Peyer's patch (tissue), 4 donors: ENCODE measurements around the gene BCO1. TPM values are rescaled to one million over a fixed set of nuclear protein-coding genes. Genes with fewer than 3 reads are reported as not detected.

ENCODE experiments used
- DNase-seq, 3 donors: peaks; one replicate each; pipeline ENCODE4 v3.0.0-alpha.2; 2017 to 2019
- H3K27ac ChIP-seq, 4 donors: fragments of 200-600 bp; sonication (generic); one replicate each; pipeline ENCODE4 v1.5.1; 2016 to 2019
- H3K27me3 ChIP-seq, 2 donors: fragments of 200-600 bp; sonication (generic); one replicate each; pipeline ENCODE4 v1.5.1; 2019
- H3K36me3 ChIP-seq, 3 donors: fragments of 200-600 bp; sonication (generic); one replicate each; pipeline ENCODE4 v1.5.1; 2016 to 2019
- H3K4me1 ChIP-seq, 4 donors: fragments of 200-600 bp; sonication (generic); one replicate each; pipeline ENCODE4 v1.5.1; 2016 to 2019
- H3K4me3 ChIP-seq, 4 donors: fragments of 200-600 bp; sonication (generic); 1 replicate in 3 of 4; 2 replicates in 1 of 4; pipeline ENCODE4 v1.5.1; 2016 to 2019; ENCODE audit warnings: mild to moderate bottlenecking in 1 of 4
- H3K9me3 ChIP-seq, 4 donors: fragments of 200-600 bp; sonication (generic); one replicate each; pipeline ENCODE4 v1.5.1; 2016 to 2019; ENCODE audit warnings: mild to moderate bottlenecking in 1 of 4
- CTCF ChIP-seq, 6 experiments: fragments of 450-650 bp in 4 of 6; fragments of 200-600 bp in 2 of 6; sonication (generic) in 1 of 6; IDR thresholded peaks; one replicate each; pipeline ENCODE4 v1.5.1; 2017 to 2019; ENCODE audit warnings: antibody characterized with exemption in 6 of 6, mild to moderate bottlenecking in 3 of 6, moderate library complexity in 1 of 6
- POLR2A ChIP-seq, 2 donors: fragments of 450-650 bp; IDR thresholded peaks; one replicate each; pipeline ENCODE4 v1.5.1; 2017; ENCODE audit warnings: antibody characterized with exemption in 2 of 2, mild to moderate bottlenecking in 2 of 2, moderate library complexity in 2 of 2
- total RNA-seq, 4 donors: library from RNA; depleted of rRNA; stranded (reverse); fragments of >200 nt; gene quantifications; one replicate each; pipeline ENCODE4 v1.1.0, GENCODE V29; 2016

Gene BCO1
- total RNA-seq, 4 donors from 2014 or later: 7.9 to 16.0 (median 12.3) TPM

DNA sequence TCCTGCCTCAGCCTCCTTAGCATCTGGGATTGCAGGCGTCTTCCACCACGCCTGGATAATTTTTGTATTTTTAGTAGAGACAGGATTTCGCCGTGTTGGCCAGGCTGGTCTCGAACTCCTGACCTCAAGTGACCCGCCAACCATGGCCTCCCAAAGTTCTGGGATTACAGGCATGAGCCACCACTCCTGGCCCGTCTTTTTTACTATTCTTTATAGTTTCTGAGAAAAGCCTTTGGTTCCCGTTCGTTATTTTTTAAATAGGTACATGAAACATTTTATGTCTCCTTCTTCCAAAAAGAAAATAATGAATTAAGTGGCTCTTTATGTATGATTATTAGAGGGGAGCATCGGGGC lies 570 bp upstream of the BCO1 start:
- no peak for DNase-seq
- Histone ChIP-seq H3K27ac (peak overlapping the region in 2 of 4 donors; percentile 40 to 80), H3K27me3 (no peaks in the 10 kb centered on the region), H3K9me3 (no peaks in the 10 kb centered on the region), H3K4me3 (peak overlapping the region in 1 of 4 donors; percentile 53), H3K4me1 (peaks cover 0 to 11% (median 0%) of the 10 kb centered on the region in 4 donors), H3K36me3 (no peaks in the 10 kb centered on the region)
- TF ChIP-seq POLR2A (IDR thresholded peaks at IDR 0.05) (no peak), CTCF (IDR thresholded peaks at IDR 0.05) (no peak)

- TF ChIP-seq CTCF (IDR thresholded peaks at IDR 0.05): no peak
- H3K27me3 ChIP-seq: no peaks in the 10 kb centered on the region
- H3K4me3 ChIP-seq: peak overlapping the region in 3 of 4 donors; percentile 5 to 53 (median 40)
- H3K36me3 ChIP-seq: no peaks in the 10 kb centered on the region
- no peaks in the 10 kb centered on the region for H3K9me3 ChIP-seq
- H3K27ac ChIP-seq: peak overlapping the region in 1 of 4 donors; percentile 80
- peaks cover 0 to 11% (median 0%) of the 10 kb centered on the region in 4 donors for H3K4me1 ChIP-seq
- DNase-seq: no peak
Measured at GRCh38 chr16:81239367-81240121, 1.1 kb downstream of the BCO1 start.

DNA sequence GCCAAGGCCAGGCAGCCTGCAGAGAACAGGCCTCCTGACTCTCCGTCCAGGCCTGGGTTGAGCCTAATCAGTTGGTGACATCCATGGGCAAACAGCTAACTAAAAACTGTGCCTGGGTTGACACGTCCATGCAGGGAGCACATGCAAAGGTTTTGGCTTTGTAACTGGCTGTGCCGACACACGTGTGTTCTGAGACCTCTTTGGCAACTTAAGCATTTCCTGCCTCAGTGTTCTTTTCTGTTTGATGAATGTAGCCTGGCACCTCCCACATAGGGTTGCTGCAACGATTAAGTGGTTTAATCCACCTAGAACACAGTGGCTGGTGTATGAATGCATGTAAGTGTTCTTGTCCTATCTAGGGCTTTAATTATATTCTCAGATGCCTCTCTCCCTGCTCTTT lies 3.2 kb downstream of the BCO1 start:
- Histone ChIP-seq H3K9me3 (no peaks in the 10 kb centered on the region), H3K27ac (no peak overlapping the region), H3K4me3 (no peak overlapping the region), H3K27me3 (no peaks in the 10 kb centered on the region), H3K36me3 (no peaks in the 10 kb centered on the region), H3K4me1 (peaks cover 0 to 11% (median 0%) of the 10 kb centered on the region in 4 donors)
- DNase-seq: no peak
- TF ChIP-seq CTCF (IDR thresholded peaks at IDR 0.05): no peak
- no peak for TF ChIP-seq POLR2A (IDR thresholded peaks at IDR 0.05)

DNA sequence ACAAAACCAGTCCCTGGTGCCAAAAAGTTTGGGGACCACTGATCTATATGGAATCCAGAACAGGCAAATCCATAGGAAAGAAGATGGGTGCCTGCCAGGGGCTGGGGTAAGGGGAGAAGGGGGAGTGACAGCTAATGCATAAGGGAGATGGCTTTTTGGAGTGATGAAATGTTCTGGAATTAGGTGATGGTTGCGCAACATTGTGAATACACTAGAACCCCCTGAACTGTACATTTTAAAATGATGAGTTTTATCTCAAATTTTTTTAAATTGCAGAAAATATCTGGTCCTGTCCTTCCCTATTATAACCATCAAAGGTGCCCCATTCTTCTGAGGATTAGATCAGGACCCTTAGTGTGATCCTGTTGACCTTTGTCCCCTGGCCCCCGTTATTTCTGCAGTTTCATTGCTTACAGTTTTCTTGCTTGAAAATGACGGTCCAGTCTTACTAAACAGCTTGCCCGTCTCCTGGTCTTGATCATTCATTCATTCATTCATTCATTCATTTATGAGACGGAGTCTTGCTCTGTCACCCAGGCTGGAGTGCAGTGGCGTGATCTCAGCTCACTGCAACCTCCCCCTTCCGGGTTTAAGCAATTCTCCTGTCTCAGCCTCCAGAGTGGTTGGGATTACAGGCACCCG lies 4.6 kb downstream of the BCO1 start:
- DNase-seq: no peak
- Histone ChIP-seq H3K4me3 (no peak overlapping the region), H3K27ac (no peak overlapping the region), H3K36me3 (peaks cover 0 to 1% (median 0%) of the 10 kb centered on the region in 3 donors), H3K4me1 (peaks cover 0 to 2% (median 0%) of the 10 kb centered on the region in 4 donors), H3K27me3 (no peaks in the 10 kb centered on the region), H3K9me3 (no peaks in the 10 kb centered on the region)
- TF ChIP-seq CTCF (IDR thresholded peaks at IDR 0.05) (no peak), POLR2A (IDR thresholded peaks at IDR 0.05) (no peak)

DNA sequence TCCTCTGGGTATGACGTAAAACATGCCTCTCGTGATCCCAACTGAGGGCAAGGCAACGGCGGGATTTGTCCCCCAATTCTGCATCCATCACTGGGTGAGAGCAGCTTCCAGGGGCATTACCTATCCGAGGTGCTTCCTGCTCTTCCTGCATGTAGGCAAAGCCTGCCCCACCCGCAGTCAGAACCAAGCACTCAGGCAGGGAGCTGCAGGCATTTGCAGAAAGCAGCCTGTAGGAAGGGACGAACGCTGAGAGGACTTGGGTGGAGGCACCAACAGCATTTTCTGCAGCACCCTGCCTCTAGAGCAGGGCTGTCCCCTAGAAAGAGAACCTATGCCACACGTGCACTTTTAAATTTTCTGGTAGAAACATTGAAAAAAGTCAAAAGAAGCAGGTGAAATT lies 5.5 kb downstream of the BCO1 start:
- no peak for DNase-seq
- no peak overlapping the region for H3K4me3 ChIP-seq
- peaks cover 0 to 7% (median 0%) of the 10 kb centered on the region in 3 donors for H3K36me3 ChIP-seq
- no peak overlapping the region for H3K27ac ChIP-seq
- H3K27me3 ChIP-seq: no peaks in the 10 kb centered on the region
- no peaks in the 10 kb centered on the region for H3K4me1 ChIP-seq
- no peaks in the 10 kb centered on the region for H3K9me3 ChIP-seq
- no peak for TF ChIP-seq CTCF (IDR thresholded peaks at IDR 0.05)
- TF ChIP-seq POLR2A (IDR thresholded peaks at IDR 0.05): no peak
